HUDEP-2 (cell line): ENCODE data around the gene THEM5.

Source experiments
- DNase-seq, 76 experiments: peaks; one replicate each; lab custom pipeline; 2025; ENCODE audit not compliant: unreplicated experiment in 76 of 76; lab: John Stamatoyannopoulos, UW

Gene THEM5

DNA sequence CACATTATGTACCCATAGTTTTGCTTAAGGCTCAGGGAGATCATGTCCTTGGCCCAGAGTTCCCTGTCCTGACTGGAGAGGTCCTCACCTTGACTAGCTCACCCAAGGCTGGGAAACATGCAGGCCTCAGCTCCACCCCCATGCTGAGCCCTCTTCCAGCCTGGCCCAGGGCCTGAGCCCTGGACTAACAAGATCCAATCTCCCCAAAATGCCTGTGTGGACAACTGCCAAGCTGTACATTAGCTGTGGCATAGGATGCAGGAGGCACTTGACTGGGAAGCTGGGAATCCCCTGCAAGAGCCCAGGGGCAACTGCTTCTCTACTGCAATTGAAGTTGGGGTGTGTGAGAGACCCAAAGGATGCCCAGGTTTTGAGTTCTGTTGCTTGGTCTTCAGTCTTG is 50.3 kb downstream of the THEM5 start:
- no peak for DNase-seq

- no peak for DNase-seq
Measured at GRCh38 chr1:151802372-151802771, 51.1 kb downstream of the THEM5 start.

DNA sequence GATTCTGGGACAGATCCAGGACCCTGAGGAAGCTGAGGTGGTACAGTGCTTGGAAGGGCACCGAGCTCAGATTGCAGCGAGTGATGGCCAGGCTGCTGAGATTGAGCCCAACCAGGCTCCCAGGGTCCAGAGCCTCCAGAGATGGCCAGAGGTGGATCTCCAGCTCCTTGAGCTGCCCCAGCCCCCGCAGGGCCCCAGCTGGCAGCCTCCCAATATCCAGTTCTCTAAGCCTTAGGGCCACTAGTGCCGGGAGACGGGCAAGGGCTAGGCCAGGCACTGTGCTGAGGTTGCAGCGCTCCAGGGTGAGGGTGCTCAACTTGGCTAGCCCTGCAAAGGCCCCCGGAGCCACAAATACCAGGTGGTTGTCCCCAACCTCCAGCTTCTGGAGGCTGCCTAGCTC is 51.7 kb downstream of the THEM5 start:
- no peak for DNase-seq

DNA sequence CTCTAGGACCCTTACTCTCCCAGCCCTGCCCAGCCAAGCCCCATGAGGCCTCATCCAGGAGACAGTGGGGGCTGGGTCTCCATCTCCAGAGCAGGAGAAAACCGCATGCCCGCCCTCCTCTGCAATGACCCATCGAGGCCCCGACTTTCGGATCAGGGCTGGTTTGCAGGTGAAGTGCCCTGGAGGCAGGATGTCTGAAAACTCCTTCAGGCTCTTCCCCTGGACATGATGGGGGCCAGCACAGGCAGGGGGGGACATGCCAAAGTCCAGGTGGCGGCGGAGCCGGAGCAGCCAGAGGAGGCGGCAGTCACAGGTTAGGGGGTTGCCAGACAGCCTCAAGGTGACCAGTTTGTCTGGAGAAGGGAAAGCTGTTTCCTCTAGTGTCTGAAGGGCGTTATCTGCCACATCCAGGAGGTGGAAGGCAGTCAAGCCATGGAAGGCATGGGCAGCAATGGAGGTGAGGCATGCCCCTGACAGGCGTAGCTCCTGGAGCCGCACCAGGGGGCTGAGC is 52.1 kb downstream of the THEM5 start:
- no peak for DNase-seq

DNA sequence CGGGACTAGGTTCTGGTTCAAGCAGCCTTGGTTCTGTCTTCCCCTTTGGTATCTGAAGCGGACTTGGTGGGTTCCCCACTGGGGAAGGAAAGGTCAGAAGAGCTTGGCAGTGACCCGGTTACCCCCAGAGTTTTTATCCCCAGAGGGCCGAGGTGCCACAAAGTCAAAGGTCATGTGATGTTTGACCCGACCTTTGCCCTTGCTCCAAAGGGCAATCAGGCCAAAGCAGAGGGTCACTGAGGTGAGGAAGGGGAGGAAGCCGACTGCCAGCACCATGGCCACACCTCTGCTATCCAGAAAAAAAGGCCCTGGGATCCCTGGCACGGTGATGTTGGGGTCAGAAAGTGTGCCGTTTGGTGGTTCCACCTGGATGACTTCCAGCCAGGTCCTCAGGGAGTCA is 52.7 kb downstream of the THEM5 start:
- no peak for DNase-seq

- no peak for DNase-seq
Measured at GRCh38 chr1:151799179-151800022, 54.1 kb downstream of the THEM5 start.

GRCh38 chr1:151798571-151798970 is 54.9 kb downstream of the THEM5 start:
- DNase-seq: no peak
